ENCODE data around the gene RNF34.

The RNF34 gene

DNA sequence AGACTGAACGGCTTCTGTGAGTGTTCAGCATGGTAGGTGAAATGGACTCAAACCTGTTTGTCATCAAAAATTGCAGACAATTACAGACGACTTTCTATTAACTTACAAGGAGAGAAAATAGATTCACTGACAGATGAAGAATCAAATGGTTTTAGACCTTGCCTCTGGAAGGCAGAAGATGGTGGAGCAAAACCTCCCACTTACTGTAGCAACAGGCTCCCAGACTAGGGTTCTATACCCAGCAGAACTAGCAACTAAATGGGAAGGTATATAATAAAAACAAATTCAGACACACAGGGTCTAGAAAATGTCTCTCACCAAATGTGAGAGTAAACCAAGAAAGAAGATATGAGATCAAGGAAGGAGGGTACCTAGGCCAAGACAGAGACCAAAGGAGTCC, 36.8 kb downstream of the RNF34 start:
- Histone ChIP-seq H3K9ac (ENCODE audit: low read depth in 1 of 2, low read length in 2 of 2) (no peak overlapping the region), H3K27ac (ENCODE audit: low read depth in 2 of 2, low read length in 2 of 2) (no peak overlapping the region), H3K27me3 (ENCODE audit: control insufficient read depth in 2 of 2, insufficient read depth in 2 of 2, low read length in 2 of 2) (no peaks in the 10 kb centered on the region), H3K9me3 (ENCODE audit: control insufficient read depth in 2 of 2, low read length in 2 of 2) (no peaks in the 10 kb centered on the region), H3K36me3 (ENCODE audit: control insufficient read depth in 2 of 2, insufficient read depth in 2 of 2, low read length in 2 of 2) (peaks cover 21 to 62% of the 10 kb centered on the region in 2 donors), H3K4me1 (ENCODE audit: control insufficient read depth in 2 of 2, insufficient read depth in 2 of 2, low read length in 2 of 2) (no peaks in the 10 kb centered on the region), H3K4me3 (ENCODE audit: low read length in 2 of 2) (no peak overlapping the region)

DNA sequence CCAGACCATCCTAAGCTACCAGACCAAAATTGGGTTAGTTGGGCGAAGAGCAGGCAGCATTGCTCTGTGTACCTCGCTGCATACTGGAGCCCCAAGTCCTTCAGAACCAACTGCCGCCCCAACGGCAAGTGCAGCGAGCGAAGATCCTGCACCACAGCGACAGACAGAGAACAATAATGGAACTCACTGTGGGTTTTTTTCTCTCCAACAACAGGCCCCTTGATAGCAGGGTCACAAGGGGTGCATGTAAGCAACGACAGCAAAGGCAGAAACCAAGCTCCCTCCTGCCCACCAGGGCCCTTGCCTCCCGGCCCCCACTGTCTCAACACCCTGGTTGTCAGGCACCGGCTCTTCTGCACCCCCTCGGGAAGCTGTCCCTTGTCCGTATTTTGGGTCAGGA, 39.0 kb downstream of the RNF34 start:
- no peaks in the 10 kb centered on the region for H3K9me3 ChIP-seq (ENCODE audit: control insufficient read depth in 2 of 2, low read length in 2 of 2)
- no peaks in the 10 kb centered on the region for H3K27me3 ChIP-seq (ENCODE audit: control insufficient read depth in 2 of 2, insufficient read depth in 2 of 2, low read length in 2 of 2)
- no peak overlapping the region for H3K4me3 ChIP-seq (ENCODE audit: low read length in 2 of 2)
- no peak overlapping the region for H3K9ac ChIP-seq (ENCODE audit: low read depth in 1 of 2, low read length in 2 of 2)
- H3K27ac ChIP-seq (ENCODE audit: low read depth in 2 of 2, low read length in 2 of 2): no peak overlapping the region
- H3K36me3 ChIP-seq (ENCODE audit: control insufficient read depth in 2 of 2, insufficient read depth in 2 of 2, low read length in 2 of 2): peaks cover 24 to 49% of the 10 kb centered on the region in 2 donors
- peaks cover 0 to 2% of the 10 kb centered on the region in 2 donors for H3K4me1 ChIP-seq (ENCODE audit: control insufficient read depth in 2 of 2, insufficient read depth in 2 of 2, low read length in 2 of 2)

DNA sequence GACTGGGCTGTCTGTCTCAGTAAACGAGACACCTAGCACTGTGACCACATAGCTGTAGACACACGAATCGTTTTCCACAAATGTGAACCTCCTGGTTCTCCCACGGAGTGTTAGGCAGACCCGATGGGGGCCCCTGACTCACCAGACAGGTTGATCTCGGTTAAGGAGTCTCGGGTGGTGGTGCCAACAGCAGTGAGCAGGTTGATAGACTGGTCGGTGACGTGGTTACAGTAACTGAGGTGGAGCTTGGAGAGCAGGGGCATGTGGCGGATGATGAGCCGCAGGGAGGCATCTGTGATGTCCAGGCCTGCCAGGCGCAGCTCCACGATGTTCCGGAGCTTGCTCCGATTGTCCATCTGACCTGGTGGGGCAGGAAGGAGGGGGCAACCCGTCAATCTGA, 39.8 kb downstream of the RNF34 start:
- H3K9ac ChIP-seq (ENCODE audit: low read depth in 1 of 2, low read length in 2 of 2): no peak overlapping the region
- H3K9me3 ChIP-seq (ENCODE audit: control insufficient read depth in 2 of 2, low read length in 2 of 2): no peaks in the 10 kb centered on the region

DNA sequence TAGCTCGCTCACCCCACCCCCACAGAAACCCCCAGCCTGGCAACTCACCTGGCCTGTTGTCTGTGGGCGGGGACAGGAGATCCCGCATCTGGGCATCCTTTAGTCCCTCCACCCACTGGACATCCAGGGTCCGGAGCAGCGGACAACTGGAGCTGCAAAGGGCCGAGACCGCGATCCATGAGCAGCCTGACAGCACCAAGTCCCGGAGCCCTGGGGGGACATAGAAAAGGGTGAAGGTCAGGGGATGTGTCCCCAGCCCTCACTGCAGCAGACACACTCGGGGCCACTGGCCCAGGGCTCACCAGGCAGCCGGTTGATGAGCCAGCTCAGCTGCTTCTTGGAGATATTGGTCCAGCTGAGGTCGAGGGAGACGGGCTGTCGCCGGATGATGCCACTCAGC, 40.9 kb downstream of the RNF34 start:
- Histone ChIP-seq H3K9me3 (ENCODE audit: control insufficient read depth in 2 of 2, low read length in 2 of 2) (no peaks in the 10 kb centered on the region), H3K27me3 (ENCODE audit: control insufficient read depth in 2 of 2, insufficient read depth in 2 of 2, low read length in 2 of 2) (no peaks in the 10 kb centered on the region), H3K36me3 (ENCODE audit: control insufficient read depth in 2 of 2, insufficient read depth in 2 of 2, low read length in 2 of 2) (peaks cover 18 to 41% of the 10 kb centered on the region in 2 donors), H3K9ac (ENCODE audit: low read depth in 1 of 2, low read length in 2 of 2) (no peak overlapping the region), H3K4me1 (ENCODE audit: control insufficient read depth in 2 of 2, insufficient read depth in 2 of 2, low read length in 2 of 2) (peaks cover 0 to 6% of the 10 kb centered on the region in 2 donors), H3K4me3 (ENCODE audit: low read length in 2 of 2) (no peak overlapping the region), H3K27ac (ENCODE audit: low read depth in 2 of 2, low read length in 2 of 2) (no peak overlapping the region)

More for the DNA sequence above, 39.8 kb downstream of the RNF34 start:
- Histone ChIP-seq H3K36me3 (ENCODE audit: control insufficient read depth in 2 of 2, insufficient read depth in 2 of 2, low read length in 2 of 2) (peaks cover 24 to 47% of the 10 kb centered on the region in 2 donors), H3K27ac (ENCODE audit: low read depth in 2 of 2, low read length in 2 of 2) (no peak overlapping the region), H3K4me1 (ENCODE audit: control insufficient read depth in 2 of 2, insufficient read depth in 2 of 2, low read length in 2 of 2) (peaks cover 0 to 6% of the 10 kb centered on the region in 2 donors), H3K4me3 (ENCODE audit: low read length in 2 of 2) (no peak overlapping the region), H3K27me3 (ENCODE audit: control insufficient read depth in 2 of 2, insufficient read depth in 2 of 2, low read length in 2 of 2) (no peaks in the 10 kb centered on the region)

DNA sequence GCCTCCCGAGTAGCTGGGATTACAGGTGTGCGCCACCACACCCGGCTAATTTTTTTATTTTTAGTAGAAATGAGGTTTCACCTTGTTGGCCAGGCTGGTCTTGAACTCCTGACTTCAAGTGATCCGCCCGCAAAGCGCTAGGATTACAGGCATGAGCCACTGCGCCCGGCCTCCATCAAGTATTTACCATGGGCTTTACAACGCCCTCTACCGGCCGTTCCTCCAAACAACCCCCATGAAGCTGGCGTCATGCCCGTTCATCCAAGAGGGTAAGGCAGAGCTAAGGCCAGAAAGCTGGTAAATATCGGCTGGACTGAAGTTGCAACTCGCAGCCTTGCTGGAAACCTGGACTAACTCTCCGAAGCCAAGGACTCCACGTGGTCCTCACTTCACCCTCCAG, 41.6 kb downstream of the RNF34 start:
- Histone ChIP-seq H3K27ac (ENCODE audit: low read depth in 2 of 2, low read length in 2 of 2) (no peak overlapping the region), H3K27me3 (ENCODE audit: control insufficient read depth in 2 of 2, insufficient read depth in 2 of 2, low read length in 2 of 2) (no peaks in the 10 kb centered on the region), H3K4me1 (ENCODE audit: control insufficient read depth in 2 of 2, insufficient read depth in 2 of 2, low read length in 2 of 2) (peaks cover 0 to 6% of the 10 kb centered on the region in 2 donors), H3K4me3 (ENCODE audit: low read length in 2 of 2) (no peak overlapping the region), H3K9me3 (ENCODE audit: control insufficient read depth in 2 of 2, low read length in 2 of 2) (no peaks in the 10 kb centered on the region), H3K36me3 (ENCODE audit: control insufficient read depth in 2 of 2, insufficient read depth in 2 of 2, low read length in 2 of 2) (peaks cover 15 to 38% of the 10 kb centered on the region in 2 donors), H3K9ac (ENCODE audit: low read depth in 1 of 2, low read length in 2 of 2) (no peak overlapping the region)

DNA sequence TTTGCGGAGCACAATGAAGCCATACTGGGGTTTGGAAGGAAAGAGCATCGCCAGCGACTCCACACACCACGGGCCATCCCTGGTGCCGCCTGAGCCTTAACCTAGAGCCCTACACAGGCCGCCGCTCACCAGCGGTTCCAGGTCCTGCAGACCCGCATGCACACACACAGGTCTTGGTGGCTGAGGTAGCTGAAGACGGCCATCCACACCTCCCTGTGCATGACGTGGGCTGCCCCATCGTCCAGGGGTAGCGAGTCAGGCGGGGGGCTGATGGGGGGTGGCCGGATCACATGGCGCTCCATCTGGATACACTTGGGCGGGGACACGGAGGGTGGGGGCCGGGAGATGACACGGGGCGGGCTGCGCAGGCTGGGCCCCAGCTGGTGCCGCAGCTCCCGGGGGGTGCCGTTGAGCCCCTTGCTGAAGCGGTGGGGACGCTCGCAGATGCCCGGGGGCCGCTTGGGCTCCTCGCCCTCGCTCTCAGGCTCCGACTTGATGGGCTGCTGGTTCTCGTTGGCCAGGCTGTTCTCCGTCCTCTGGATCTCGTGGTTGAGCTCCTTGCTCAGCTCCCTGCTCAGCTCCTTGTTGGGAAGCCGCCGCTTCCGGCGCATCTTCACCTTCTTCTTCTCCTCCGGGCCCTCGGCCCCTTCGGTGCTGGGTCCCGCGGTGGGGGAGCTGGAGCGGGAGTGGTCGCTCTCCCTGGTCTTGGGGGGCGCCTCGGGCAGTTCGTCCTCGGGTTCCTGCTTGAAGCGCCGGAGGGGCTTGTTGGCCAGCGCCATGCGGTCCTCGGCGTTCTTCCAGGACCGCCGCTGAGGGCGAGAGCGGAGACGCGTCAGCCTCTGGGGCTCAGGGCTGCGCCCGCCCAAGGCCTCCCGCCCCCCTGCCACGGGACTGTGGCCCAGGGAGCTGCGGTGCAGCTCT, 42.4 kb downstream of the RNF34 start:
- Histone ChIP-seq H3K27ac (ENCODE audit: low read depth in 2 of 2, low read length in 2 of 2) (no peak overlapping the region), H3K9me3 (ENCODE audit: control insufficient read depth in 2 of 2, low read length in 2 of 2) (no peaks in the 10 kb centered on the region), H3K9ac (ENCODE audit: low read depth in 1 of 2, low read length in 2 of 2) (no peak overlapping the region), H3K4me1 (ENCODE audit: control insufficient read depth in 2 of 2, insufficient read depth in 2 of 2, low read length in 2 of 2) (peaks cover 0 to 6% of the 10 kb centered on the region in 2 donors), H3K27me3 (ENCODE audit: control insufficient read depth in 2 of 2, insufficient read depth in 2 of 2, low read length in 2 of 2) (no peaks in the 10 kb centered on the region), H3K36me3 (ENCODE audit: control insufficient read depth in 2 of 2, insufficient read depth in 2 of 2, low read length in 2 of 2) (peaks cover 15 to 31% of the 10 kb centered on the region in 2 donors), H3K4me3 (ENCODE audit: low read length in 2 of 2) (no peak overlapping the region)

DNA sequence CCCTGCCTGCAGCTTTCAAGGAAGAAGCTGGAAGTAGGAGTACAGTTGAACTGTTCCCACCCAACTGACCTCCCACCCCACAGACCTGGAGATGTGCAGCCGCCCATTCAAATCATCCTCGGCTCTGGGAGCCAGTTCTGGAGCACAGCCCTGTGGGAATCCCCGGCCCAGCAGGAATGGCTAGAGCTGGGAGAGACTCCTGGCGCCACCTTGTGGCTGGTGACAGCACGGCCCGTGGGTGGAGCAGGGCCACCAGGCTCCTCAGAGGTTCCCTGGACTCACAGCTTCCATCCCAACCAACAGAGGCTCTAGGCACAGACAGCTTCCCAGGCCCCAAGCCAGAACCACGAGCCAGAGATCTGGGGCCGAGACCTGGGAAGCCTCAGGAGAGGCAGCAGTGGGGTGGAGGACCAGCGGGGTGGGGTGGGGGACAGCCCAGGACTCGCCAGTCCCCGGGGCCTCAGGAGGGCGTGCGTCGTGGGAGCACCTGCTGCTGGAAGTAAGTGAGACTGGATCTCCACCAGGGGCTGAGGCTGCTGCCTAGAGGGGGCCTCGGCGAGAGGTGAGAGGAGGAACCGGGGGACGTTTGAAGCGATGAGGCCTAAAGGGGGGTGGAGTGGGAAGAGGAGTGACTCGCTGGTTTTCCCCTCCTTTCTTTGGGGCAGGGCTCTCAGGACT, 43.4 kb downstream of the RNF34 start:
- Histone ChIP-seq H3K36me3 (ENCODE audit: control insufficient read depth in 2 of 2, insufficient read depth in 2 of 2, low read length in 2 of 2) (peaks cover 13 to 26% of the 10 kb centered on the region in 2 donors), H3K9ac (ENCODE audit: low read depth in 1 of 2, low read length in 2 of 2) (no peak overlapping the region), H3K27ac (ENCODE audit: low read depth in 2 of 2, low read length in 2 of 2) (no peak overlapping the region), H3K4me1 (ENCODE audit: control insufficient read depth in 2 of 2, insufficient read depth in 2 of 2, low read length in 2 of 2) (peaks cover 0 to 6% of the 10 kb centered on the region in 2 donors), H3K9me3 (ENCODE audit: control insufficient read depth in 2 of 2, low read length in 2 of 2) (no peaks in the 10 kb centered on the region), H3K4me3 (ENCODE audit: low read length in 2 of 2) (no peak overlapping the region), H3K27me3 (ENCODE audit: control insufficient read depth in 2 of 2, insufficient read depth in 2 of 2, low read length in 2 of 2) (no peaks in the 10 kb centered on the region)

DNA sequence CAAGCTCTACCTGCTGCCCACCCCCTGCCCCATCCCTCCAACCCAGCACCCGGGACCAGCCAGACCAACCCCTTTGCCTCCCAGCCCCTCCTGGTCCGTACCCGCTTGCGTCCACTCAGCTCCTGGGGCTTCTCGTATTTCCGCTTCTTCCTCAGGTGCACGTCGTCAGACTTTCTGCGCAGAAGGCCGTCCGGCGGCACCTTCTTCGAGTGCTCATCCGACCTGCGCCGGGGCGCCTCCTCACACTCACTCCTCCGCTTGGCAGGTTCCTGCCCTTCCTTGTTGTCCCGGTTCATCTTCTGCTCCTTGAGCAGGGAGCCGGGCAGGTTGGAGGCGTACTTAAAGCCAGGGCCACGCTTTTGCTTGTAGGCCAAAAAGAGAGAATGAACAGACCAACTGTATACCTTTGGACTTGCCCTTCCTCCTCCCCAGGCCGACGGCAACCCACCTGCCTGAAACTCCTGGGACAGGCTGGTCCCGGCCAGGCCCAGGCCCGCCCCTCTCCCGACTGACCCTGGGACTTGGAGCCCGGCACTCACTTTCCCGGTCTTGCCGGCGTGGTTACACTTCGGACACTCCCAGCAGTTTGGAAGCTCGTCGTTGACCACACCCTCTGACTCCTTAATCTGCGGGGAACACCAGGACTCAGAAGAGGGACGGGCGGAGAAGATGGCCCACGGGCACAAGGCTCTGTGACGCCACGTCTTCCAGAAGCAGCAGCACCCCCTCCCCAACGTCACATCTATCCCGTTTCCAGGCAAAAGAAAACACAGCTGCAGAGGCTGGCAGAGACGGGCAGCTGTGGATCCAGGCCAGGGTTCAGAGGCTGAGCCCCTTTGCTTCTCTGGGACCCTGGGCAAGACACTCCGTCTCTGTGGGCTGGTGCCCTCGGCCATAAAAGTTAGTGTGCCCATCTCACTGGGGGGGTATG, 44.3 kb downstream of the RNF34 start:
- peaks cover 0 to 6% of the 10 kb centered on the region in 2 donors for H3K4me1 ChIP-seq (ENCODE audit: control insufficient read depth in 2 of 2, insufficient read depth in 2 of 2, low read length in 2 of 2)
- H3K9ac ChIP-seq (ENCODE audit: low read depth in 1 of 2, low read length in 2 of 2): no peak overlapping the region
- no peak overlapping the region for H3K4me3 ChIP-seq (ENCODE audit: low read length in 2 of 2)
- H3K9me3 ChIP-seq (ENCODE audit: control insufficient read depth in 2 of 2, low read length in 2 of 2): no peaks in the 10 kb centered on the region
- no peak overlapping the region for H3K27ac ChIP-seq (ENCODE audit: low read depth in 2 of 2, low read length in 2 of 2)
- peaks cover 13 to 21% of the 10 kb centered on the region in 2 donors for H3K36me3 ChIP-seq (ENCODE audit: control insufficient read depth in 2 of 2, insufficient read depth in 2 of 2, low read length in 2 of 2)
- H3K27me3 ChIP-seq (ENCODE audit: control insufficient read depth in 2 of 2, insufficient read depth in 2 of 2, low read length in 2 of 2): no peaks in the 10 kb centered on the region

DNA sequence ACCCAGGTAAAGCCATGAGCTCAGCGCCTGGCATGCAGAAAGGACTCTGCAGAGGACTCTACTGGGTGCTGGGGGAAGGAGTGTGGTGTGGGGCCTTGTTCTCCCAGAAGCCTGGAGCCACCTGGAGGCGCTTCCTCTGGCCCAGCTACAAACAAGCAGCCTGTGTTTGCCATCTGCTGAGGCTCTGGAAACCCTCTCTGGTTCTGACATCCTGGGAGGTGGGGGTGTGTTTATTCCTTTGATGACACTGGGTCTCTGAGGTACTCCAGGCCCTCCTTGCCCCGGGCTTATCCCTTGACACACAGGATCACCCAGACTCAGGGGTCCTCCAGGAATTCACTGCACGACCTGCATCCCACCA, 44.9 kb downstream of the RNF34 start:
- Histone ChIP-seq H3K27ac (ENCODE audit: low read depth in 2 of 2, low read length in 2 of 2) (no peak overlapping the region), H3K36me3 (ENCODE audit: control insufficient read depth in 2 of 2, insufficient read depth in 2 of 2, low read length in 2 of 2) (peaks cover 9 to 17% of the 10 kb centered on the region in 2 donors), H3K9me3 (ENCODE audit: control insufficient read depth in 2 of 2, low read length in 2 of 2) (no peaks in the 10 kb centered on the region), H3K4me3 (ENCODE audit: low read length in 2 of 2) (no peak overlapping the region), H3K9ac (ENCODE audit: low read depth in 1 of 2, low read length in 2 of 2) (no peak overlapping the region), H3K27me3 (ENCODE audit: control insufficient read depth in 2 of 2, insufficient read depth in 2 of 2, low read length in 2 of 2) (no peaks in the 10 kb centered on the region), H3K4me1 (ENCODE audit: control insufficient read depth in 2 of 2, insufficient read depth in 2 of 2, low read length in 2 of 2) (peaks cover 0 to 6% of the 10 kb centered on the region in 2 donors)
